GM21528 (cell line): ENCODE data around the gene ZNF700.
"Not testable (repeated sequence)": the region's sequence is repeated elsewhere in the genome, so short reads cannot be mapped to it uniquely, and the experiment has no call there.

Experiments
- ATAC-seq: cut with Tn5 transposase; IDR thresholded peaks from one replicate; pipeline ENCODE4 v1.9.1; 2021; ENCODE audit warnings: mild to moderate bottlenecking, moderate library complexity; ENCODE audit not compliant: unreplicated experiment, low FRiP score

The ZNF700 gene

GRCh38 chr19:11935829-11936228 lies 10.9 kb downstream of the ZNF700 start:
- ATAC-seq, result not testable (repeated sequence)

GRCh38 chr19:11938383-11938782 lies 13.5 kb downstream of the ZNF700 start:
- not testable (repeated sequence) for ATAC-seq

GRCh38 chr19:11941361-11941887 lies 16.5 kb downstream of the ZNF700 start:
- ATAC-seq, result not testable (repeated sequence)

- no peak for ATAC-seq
Measured at GRCh38 chr19:11942008-11942842, 17.3 kb downstream of the ZNF700 start.

- ATAC-seq, result no peak
Measured at GRCh38 chr19:11942843-11943108, 17.9 kb downstream of the ZNF700 start.

GRCh38 chr19:11944656-11945055 lies 19.7 kb downstream of the ZNF700 start:
- no peak for ATAC-seq

GRCh38 chr19:11948646-11949045 lies 23.7 kb downstream of the ZNF700 start:
- ATAC-seq, result no peak

GRCh38 chr19:11949201-11949600 lies 24.3 kb downstream of the ZNF700 start:
- no peak for ATAC-seq

GRCh38 chr19:11949614-11950080 lies 24.7 kb downstream of the ZNF700 start:
- not testable (repeated sequence) for ATAC-seq

GRCh38 chr19:11950312-11950711 lies 25.4 kb downstream of the ZNF700 start:
- no peak for ATAC-seq

GRCh38 chr19:11963566-11964355 lies 38.9 kb downstream of the ZNF700 start:
- ATAC-seq, result peak; percentile 34

GRCh38 chr19:11964496-11964857 lies 39.6 kb downstream of the ZNF700 start:
- ATAC-seq, result peak; percentile 31

GRCh38 chr19:11964858-11965645 lies 40.1 kb downstream of the ZNF700 start, which contains the start of gene ZNF763:
ZNF763 (plus strand) TSS chr19:11965040; CDS start chr19:11965209, 169 bp downstream.
- ATAC-seq, result peak; percentile 72

GRCh38 chr19:11970174-11970573 lies 45.3 kb downstream of the ZNF700 start:
- ATAC-seq, result no peak

GRCh38 chr19:11971041-11971440 lies 46.1 kb downstream of the ZNF700 start:
- ATAC-seq, result no peak

GRCh38 chr19:11973019-11973810 lies 48.3 kb downstream of the ZNF700 start:
- no peak for ATAC-seq

GRCh38 chr19:11978492-11979100 lies 53.7 kb downstream of the ZNF700 start:
- no peak for ATAC-seq

GRCh38 chr19:11979527-11979926 lies 54.6 kb downstream of the ZNF700 start:
- ATAC-seq, result no peak

- ATAC-seq, result no peak
Measured at GRCh38 chr19:11982526-11982925, 57.6 kb downstream of the ZNF700 start.
